H1 (cell line): ENCODE measurements around the gene TNNI2.
"Not testable (repeated sequence)": the region's sequence is repeated elsewhere in the genome, so short reads cannot be mapped to it uniquely, and the experiment has no call there.

Experiments used
- BCL11A ChIP-seq, 2 experiments: IDR thresholded peaks; one replicate each; pipeline ENCODE4 v1.6.1; 2011; ENCODE audit warnings: low read depth in 2 of 2, low read length in 2 of 2, mild to moderate bottlenecking in 2 of 2
- CHD7 ChIP-seq: fragments of 300-600 bp; sonication (generic); IDR thresholded peaks from 2 replicates; pipeline ENCODE4 v1.7.1; 2012; ENCODE audit warnings: low read length, moderate library complexity, mild to moderate bottlenecking, inconsistent platforms; ENCODE audit not compliant: insufficient replicate concordance
- EZH2 ChIP-seq: fragments of 200-600 bp; sonication (generic); IDR thresholded peaks from 2 replicates; pipeline ENCODE4 v1.7.1; 2012; ENCODE audit warnings: low read depth, mild to moderate bottlenecking, moderate library complexity, low read length, inconsistent platforms; ENCODE audit not compliant: severe bottlenecking
- JUN ChIP-seq: IDR thresholded peaks from 2 replicates; pipeline ENCODE4 v1.6.1; 2011; ENCODE audit warnings: low read depth, mild to moderate bottlenecking, improper control_type of control experiment, low read length
- KDM5A ChIP-seq: fragments of 200-600 bp; IDR thresholded peaks from 2 replicates; pipeline ENCODE4 v1.7.1; 2012; ENCODE audit warnings: mild to moderate bottlenecking, low read length, inconsistent platforms, mixed read lengths
- MAFK ChIP-seq: IDR thresholded peaks from 2 replicates; pipeline ENCODE4 v1.6.1; 2012; ENCODE audit warnings: low read depth, mild to moderate bottlenecking, improper control_type of control experiment, low read length
- POLR2A ChIP-seq, 2 experiments: IDR thresholded peaks; 1 replicate in 1 of 2; 2 replicates in 1 of 2; pipeline ENCODE4 v1.6.1; 2011; ENCODE audit warnings: low read depth in 2 of 2, low read length in 2 of 2, mild to moderate bottlenecking in 2 of 2; ENCODE audit errors: control extremely low read depth in 1 of 2
- POLR2AphosphoS5 ChIP-seq: IDR thresholded peaks from 2 replicates; pipeline ENCODE4 v1.6.1; 2011; ENCODE audit warnings: low read depth, low read length
- RNF2 ChIP-seq: fragments of 200-900, 300-1000 bp; sonication (generic); IDR thresholded peaks from 2 replicates; pipeline ENCODE4 v1.7.1; 2016; ENCODE audit warnings: borderline replicate concordance, low read depth, mild to moderate bottlenecking, antibody characterized with exemption, low read length; ENCODE audit not compliant: poor library complexity, severe bottlenecking; ENCODE audit errors: missing control alignments
- SP4 ChIP-seq: IDR thresholded peaks from 2 replicates; pipeline ENCODE4 v1.6.1; 2012; ENCODE audit warnings: low read length, inconsistent platforms
- SUZ12 ChIP-seq: fragments of 200-600 bp; sonication (generic); IDR thresholded peaks from 2 replicates; pipeline ENCODE4 v1.6.1; 2012; ENCODE audit warnings: mild to moderate bottlenecking, inconsistent platforms, low read length, moderate library complexity, mixed read lengths
- TBP ChIP-seq: IDR thresholded peaks from 2 replicates; pipeline ENCODE4 v1.6.1; 2011; ENCODE audit warnings: low read depth, low read length, improper control_type of control experiment
- TF ChIP-seq, protein P1 (sequence below), 3 experiments: IDR thresholded peaks; 1 replicate in 2 of 3; 2 replicates in 1 of 3; pipeline versions ENCODE4 v1.5.1 to v1.6.1; 2011; ENCODE audit warnings: low read length in 3 of 3, mild to moderate bottlenecking in 3 of 3, inconsistent platforms in 2 of 3, low read depth in 1 of 3, moderate library complexity in 1 of 3; ENCODE audit not compliant: insufficient read depth in 1 of 3; ENCODE audit errors: control extremely low read depth in 1 of 3
- TF ChIP-seq, protein P2 (sequence below): IDR thresholded peaks from 2 replicates; pipeline ENCODE4 v1.6.1; 2011; ENCODE audit warnings: low read length, improper control_type of control experiment

- TF ChIP-seq POLR2A (IDR thresholded peaks at IDR 0.05; ENCODE audit: control extremely low read depth in 1 of 2, low read depth in 2 of 2, low read length in 2 of 2); POLR2AphosphoS5; SUZ12; EZH2; CHD7; BCL11A (IDR thresholded peaks at IDR 0.05; ENCODE audit: low read depth in 2 of 2, low read length in 2 of 2); TBP; RNF2; JUN; SP4; KDM5A; MAFK: not testable (repeated sequence)
- TF ChIP-seq, protein P1, sequence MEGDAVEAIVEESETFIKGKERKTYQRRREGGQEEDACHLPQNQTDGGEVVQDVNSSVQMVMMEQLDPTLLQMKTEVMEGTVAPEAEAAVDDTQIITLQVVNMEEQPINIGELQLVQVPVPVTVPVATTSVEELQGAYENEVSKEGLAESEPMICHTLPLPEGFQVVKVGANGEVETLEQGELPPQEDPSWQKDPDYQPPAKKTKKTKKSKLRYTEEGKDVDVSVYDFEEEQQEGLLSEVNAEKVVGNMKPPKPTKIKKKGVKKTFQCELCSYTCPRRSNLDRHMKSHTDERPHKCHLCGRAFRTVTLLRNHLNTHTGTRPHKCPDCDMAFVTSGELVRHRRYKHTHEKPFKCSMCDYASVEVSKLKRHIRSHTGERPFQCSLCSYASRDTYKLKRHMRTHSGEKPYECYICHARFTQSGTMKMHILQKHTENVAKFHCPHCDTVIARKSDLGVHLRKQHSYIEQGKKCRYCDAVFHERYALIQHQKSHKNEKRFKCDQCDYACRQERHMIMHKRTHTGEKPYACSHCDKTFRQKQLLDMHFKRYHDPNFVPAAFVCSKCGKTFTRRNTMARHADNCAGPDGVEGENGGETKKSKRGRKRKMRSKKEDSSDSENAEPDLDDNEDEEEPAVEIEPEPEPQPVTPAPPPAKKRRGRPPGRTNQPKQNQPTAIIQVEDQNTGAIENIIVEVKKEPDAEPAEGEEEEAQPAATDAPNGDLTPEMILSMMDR (IDR thresholded peaks at IDR 0.05; ENCODE audit: control extremely low read depth in 1 of 3, insufficient read depth in 1 of 3, low read depth in 1 of 3, low read length in 3 of 3), result not testable (repeated sequence)
- TF ChIP-seq, protein P2, sequence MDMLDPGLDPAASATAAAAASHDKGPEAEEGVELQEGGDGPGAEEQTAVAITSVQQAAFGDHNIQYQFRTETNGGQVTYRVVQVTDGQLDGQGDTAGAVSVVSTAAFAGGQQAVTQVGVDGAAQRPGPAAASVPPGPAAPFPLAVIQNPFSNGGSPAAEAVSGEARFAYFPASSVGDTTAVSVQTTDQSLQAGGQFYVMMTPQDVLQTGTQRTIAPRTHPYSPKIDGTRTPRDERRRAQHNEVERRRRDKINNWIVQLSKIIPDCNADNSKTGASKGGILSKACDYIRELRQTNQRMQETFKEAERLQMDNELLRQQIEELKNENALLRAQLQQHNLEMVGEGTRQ, result not testable (repeated sequence)
Measured at GRCh38 chr11:1875851-1876301, 37.1 kb downstream of the TNNI2 start.
